ENCODE data around the gene CCDC85C. TPM values are rescaled to one million over a fixed set of nuclear protein-coding genes. Genes with fewer than 3 reads are reported as not detected.

Gene CCDC85C
- total RNA-seq, 1 experiment from 2014 or later: 42.3 TPM

DNA sequence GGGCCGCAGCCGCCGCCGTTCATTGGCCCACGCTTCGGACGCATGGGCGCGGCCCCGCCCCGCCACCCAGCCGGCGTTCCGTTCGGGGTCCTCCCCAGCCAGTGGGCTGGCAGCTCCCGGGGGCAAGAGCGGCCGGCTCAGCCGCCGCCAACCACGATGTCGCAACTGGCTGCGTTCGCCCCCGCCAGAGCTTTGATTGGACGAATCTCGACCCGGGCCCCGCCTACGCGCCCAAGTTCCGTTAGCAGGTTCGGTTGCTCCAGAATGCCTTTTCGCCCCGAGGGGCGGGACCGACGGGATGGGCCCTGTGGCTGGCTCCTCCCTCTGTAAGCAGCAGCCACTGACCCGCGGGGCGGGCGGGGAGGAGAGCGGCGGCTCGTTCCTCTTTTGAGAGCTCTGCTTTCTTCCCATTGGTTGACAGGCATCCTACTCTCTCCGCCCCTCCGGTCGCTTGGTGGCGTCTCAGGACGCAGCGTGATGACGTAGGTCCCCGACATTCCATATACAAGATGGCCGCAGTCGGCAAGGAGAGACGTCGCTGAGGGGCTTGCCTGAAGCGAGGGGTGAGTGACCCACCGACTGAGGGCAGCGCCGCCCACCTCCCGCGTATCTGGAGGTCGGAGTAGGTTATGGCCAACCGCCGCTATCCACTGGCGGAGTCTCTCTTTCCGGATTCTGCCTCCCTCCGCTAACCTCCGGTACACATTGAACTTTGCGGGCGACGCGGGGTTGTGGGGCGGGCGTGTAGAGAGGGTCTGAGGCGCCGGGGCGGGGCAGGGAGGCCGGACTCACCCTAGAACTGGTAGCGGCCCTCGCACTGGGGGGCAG lies 122.9 kb downstream of the CCDC85C start, which contains the start of gene CCNK:
Gene CCNK (plus strand): TSS at position 493 of the 828 bp plus-strand sequence. CDS start 11,269 bp downstream, outside the sequence.
- Histone ChIP-seq H3K4me2 (ENCODE audit: low read length) (peak within 1 kb of the TSS; percentile 96), H2AFZ (ENCODE audit: low read depth, low read length, poor library complexity, severe bottlenecking) (no peak within 1 kb of the TSS), H3K4me3 (replicated peaks in 1 of 2; ENCODE audit: low read depth in 1 of 2, low read length in 2 of 2) (peak within 1 kb of the TSS; percentile 76 to 89), H3K9me3 (ENCODE audit: control insufficient read depth in 1 of 2, insufficient read depth in 1 of 2, low read depth in 1 of 2, low read length in 2 of 2) (no peaks in the 10 kb centered on the region), H3K4me1 (ENCODE audit: control insufficient read depth in 1 of 2, insufficient read depth in 2 of 2, low read length in 2 of 2) (peaks cover 10 to 18% of the 10 kb centered on the region in 2 experiments; a peak in 3 of 4 replicates), H4K20me1 (ENCODE audit: insufficient read depth) (peaks cover 23% of the 10 kb centered on the region; the same call in 1 of the 2 replicates), H3K27ac (ENCODE audit: low read depth, low read length) (peak within 1 kb of the TSS; percentile 86), H3K79me2 (ENCODE audit: insufficient read depth, low read length) (peaks cover 90% of the 10 kb centered on the region), H3K9me2 (ENCODE audit: insufficient read depth) (no peaks in the 10 kb centered on the region), H3K36me3 (ENCODE audit: control insufficient read depth in 1 of 2, insufficient read depth in 2 of 2, low read length in 2 of 2) (no peaks in the 10 kb centered on the region), H3K27me3 (ENCODE audit: insufficient read depth, low read length) (no peaks in the 10 kb centered on the region), H3K9ac (ENCODE audit: low read length) (peak within 1 kb of the TSS; percentile 93)
- BruUV-seq (replicated peaks): no TSS peak
- POLR2A ChIA-PET: interaction anchor here (1.0 to 1.2 kb wide), 4 partner anchors 11 to 119 kb away, joined by 3 to 5 read pairs (median 4); no protein-coding TSS in a partner anchor
- intact Hi-C loops (cut with micrococcal nuclease): loop anchor here (2.0 kb wide), 1 partner anchor 124 kb away; the partner anchor contains the start of gene CCDC85C
- RAD21 ChIA-PET (ENCODE audit: low non-redundant PET in 1 of 2, low total read pairs in 2 of 2, uncharacterized antibody in 2 of 2, unreplicated experiment in 2 of 2): no interaction called here
- CTCF ChIA-PET: interaction anchor here (0.6 to 0.9 kb wide), 4 partner anchors 88 to 203 kb away, joined by 3 to 4 read pairs (median 4); partner anchors contain the start of gene CYP46A1
- DNase-seq (ENCODE audit: low read depth, low spot score) (peak; percentile 99), ATAC-seq (peak; percentile 89)
- TF ChIP-seq, protein P1, sequence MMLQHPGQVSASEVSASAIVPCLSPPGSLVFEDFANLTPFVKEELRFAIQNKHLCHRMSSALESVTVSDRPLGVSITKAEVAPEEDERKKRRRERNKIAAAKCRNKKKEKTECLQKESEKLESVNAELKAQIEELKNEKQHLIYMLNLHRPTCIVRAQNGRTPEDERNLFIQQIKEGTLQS (IDR thresholded peaks at IDR 0.05): no peak
- TF ChIP-seq YY1 (IDR thresholded peaks at IDR 0.05; ENCODE audit: extremely low read depth, insufficient replicate concordance, low read depth, low read length): peak; percentile 98
- no peak for TF ChIP-seq EZH2phosphoT487 (IDR thresholded peaks at IDR 0.05; ENCODE audit: borderline replicate concordance)
- peak; percentile 91 for TF ChIP-seq POLR2AphosphoS5 (IDR thresholded peaks at IDR 0.05; ENCODE audit: low read depth, low read length)
- peak; percentile 42; the same call in 1 of the 2 replicates for TF ChIP-seq SIN3A (IDR thresholded peaks at IDR 0.05; ENCODE audit: low read depth)
- peak; percentile 98 for TF ChIP-seq EGR1 (IDR thresholded peaks at IDR 0.05; ENCODE audit: low read depth)
- TF ChIP-seq FOSL1 (IDR thresholded peaks at IDR 0.05; ENCODE audit: low read depth): no peak
- TF ChIP-seq SRF (IDR thresholded peaks at IDR 0.05; ENCODE audit: low read depth): peak; percentile 93
- peak; percentile 75 for TF ChIP-seq POLR2A (IDR thresholded peaks at IDR 0.05; ENCODE audit: borderline replicate concordance, extremely low read depth, insufficient read depth, insufficient read length)
- peak; percentile 18 for TF ChIP-seq TCF7L2 (IDR thresholded peaks at IDR 0.05; ENCODE audit: borderline replicate concordance, extremely low read depth, insufficient read depth, insufficient read length)
- no peak for TF ChIP-seq CBX3 (IDR thresholded peaks at IDR 0.05; ENCODE audit: low read depth)
- TF ChIP-seq, protein P2, sequence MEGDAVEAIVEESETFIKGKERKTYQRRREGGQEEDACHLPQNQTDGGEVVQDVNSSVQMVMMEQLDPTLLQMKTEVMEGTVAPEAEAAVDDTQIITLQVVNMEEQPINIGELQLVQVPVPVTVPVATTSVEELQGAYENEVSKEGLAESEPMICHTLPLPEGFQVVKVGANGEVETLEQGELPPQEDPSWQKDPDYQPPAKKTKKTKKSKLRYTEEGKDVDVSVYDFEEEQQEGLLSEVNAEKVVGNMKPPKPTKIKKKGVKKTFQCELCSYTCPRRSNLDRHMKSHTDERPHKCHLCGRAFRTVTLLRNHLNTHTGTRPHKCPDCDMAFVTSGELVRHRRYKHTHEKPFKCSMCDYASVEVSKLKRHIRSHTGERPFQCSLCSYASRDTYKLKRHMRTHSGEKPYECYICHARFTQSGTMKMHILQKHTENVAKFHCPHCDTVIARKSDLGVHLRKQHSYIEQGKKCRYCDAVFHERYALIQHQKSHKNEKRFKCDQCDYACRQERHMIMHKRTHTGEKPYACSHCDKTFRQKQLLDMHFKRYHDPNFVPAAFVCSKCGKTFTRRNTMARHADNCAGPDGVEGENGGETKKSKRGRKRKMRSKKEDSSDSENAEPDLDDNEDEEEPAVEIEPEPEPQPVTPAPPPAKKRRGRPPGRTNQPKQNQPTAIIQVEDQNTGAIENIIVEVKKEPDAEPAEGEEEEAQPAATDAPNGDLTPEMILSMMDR (IDR thresholded peaks at IDR 0.05 in 2 of 3, conservative IDR thresholded peaks at IDR 0.05 in 1 of 3; ENCODE audit: borderline replicate concordance in 1 of 3, insufficient read depth in 1 of 3, low read depth in 2 of 3, low read length in 2 of 3): no peak
- TF ChIP-seq, protein P3, sequence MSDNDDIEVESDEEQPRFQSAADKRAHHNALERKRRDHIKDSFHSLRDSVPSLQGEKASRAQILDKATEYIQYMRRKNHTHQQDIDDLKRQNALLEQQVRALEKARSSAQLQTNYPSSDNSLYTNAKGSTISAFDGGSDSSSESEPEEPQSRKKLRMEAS (IDR thresholded peaks at IDR 0.05): no peak
- TF ChIP-seq SP1 (IDR thresholded peaks at IDR 0.05; ENCODE audit: low read depth): peak; percentile 96
- TF ChIP-seq, protein P4, sequence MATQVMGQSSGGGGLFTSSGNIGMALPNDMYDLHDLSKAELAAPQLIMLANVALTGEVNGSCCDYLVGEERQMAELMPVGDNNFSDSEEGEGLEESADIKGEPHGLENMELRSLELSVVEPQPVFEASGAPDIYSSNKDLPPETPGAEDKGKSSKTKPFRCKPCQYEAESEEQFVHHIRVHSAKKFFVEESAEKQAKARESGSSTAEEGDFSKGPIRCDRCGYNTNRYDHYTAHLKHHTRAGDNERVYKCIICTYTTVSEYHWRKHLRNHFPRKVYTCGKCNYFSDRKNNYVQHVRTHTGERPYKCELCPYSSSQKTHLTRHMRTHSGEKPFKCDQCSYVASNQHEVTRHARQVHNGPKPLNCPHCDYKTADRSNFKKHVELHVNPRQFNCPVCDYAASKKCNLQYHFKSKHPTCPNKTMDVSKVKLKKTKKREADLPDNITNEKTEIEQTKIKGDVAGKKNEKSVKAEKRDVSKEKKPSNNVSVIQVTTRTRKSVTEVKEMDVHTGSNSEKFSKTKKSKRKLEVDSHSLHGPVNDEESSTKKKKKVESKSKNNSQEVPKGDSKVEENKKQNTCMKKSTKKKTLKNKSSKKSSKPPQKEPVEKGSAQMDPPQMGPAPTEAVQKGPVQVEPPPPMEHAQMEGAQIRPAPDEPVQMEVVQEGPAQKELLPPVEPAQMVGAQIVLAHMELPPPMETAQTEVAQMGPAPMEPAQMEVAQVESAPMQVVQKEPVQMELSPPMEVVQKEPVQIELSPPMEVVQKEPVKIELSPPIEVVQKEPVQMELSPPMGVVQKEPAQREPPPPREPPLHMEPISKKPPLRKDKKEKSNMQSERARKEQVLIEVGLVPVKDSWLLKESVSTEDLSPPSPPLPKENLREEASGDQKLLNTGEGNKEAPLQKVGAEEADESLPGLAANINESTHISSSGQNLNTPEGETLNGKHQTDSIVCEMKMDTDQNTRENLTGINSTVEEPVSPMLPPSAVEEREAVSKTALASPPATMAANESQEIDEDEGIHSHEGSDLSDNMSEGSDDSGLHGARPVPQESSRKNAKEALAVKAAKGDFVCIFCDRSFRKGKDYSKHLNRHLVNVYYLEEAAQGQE (IDR thresholded peaks at IDR 0.05; ENCODE audit: low read depth): no peak
- no peak; the same call in 1 of the 2 replicates for TF ChIP-seq ELF1 (IDR thresholded peaks at IDR 0.05; ENCODE audit: borderline replicate concordance, low read depth)
- TF ChIP-seq EZH2 (IDR thresholded peaks at IDR 0.05): no peak
- TF ChIP-seq CEBPB (IDR thresholded peaks at IDR 0.05; ENCODE audit: low read depth): peak; percentile 92
- TF ChIP-seq ZFX (IDR thresholded peaks at IDR 0.05): no peak

Data from HCT116 (cell line).